K562 (cell line): ENCODE measurements around the gene EXOC4. TPM values are rescaled to one million over a fixed set of nuclear protein-coding genes. Genes with fewer than 3 reads are reported as not detected.

Experiments
- ATAC-seq: fragments of 200-7000 bp; cut with Tn5 transposase; 3 replicates; pipeline ENCODE4 v1.9.1; 2020; ENCODE audit warnings: moderate library complexity
- BruUV-seq: library from RNA; stranded (reverse); fragments of 400-500 nt; replicated peaks from 2 replicates; lab custom pipeline; 2021; lab: Mats Ljungman, UMichigan
- CTCF ChIA-PET: fragments of 300-600 bp; formaldehyde crosslinking; extraction: SDS; loops from one replicate; lab custom pipeline; 2021; ENCODE audit warnings: low intra/inter-chr PET ratio; lab: Yijun Ruan, JAX
- POLR2A ChIA-PET: fragments of 300-600, 350-650 bp; sonication (Branson Sonifier 250); formaldehyde crosslinking; extraction: SDS; loops from one replicate; lab custom pipeline; 2021; ENCODE audit warnings: antibody characterized with exemption, inconsistent platforms; lab: Yijun Ruan, JAX
- DNase-seq, 4 experiments: peaks; one replicate each; pipeline versions ENCODE4 v3.0.0 to v3.0.0-alpha.2; 2011 to 2018; ENCODE audit warnings: low spot score in 3 of 4, mixed read lengths in 3 of 4; ENCODE audit errors: extremely low read depth in 1 of 4
- FAIRE-seq: peaks from 2 replicates; lab custom pipeline; 2011; peaks lifted over from hg19 to GRCh38; lab: Jason Lieb, UNC
- H2AFZ ChIP-seq: 2 replicates; pipeline ENCODE4 v1.6.0; 2011; ENCODE audit warnings: low read depth, low read length, control low read depth, inconsistent platforms
- H3K27ac ChIP-seq: fragments of 200-600 bp; 3 replicates; pipeline ENCODE4 v1.8.0; 2011; ENCODE audit warnings: low read depth, mild to moderate bottlenecking, control low read depth, inconsistent platforms, low read length, moderate library complexity, mixed read lengths; ENCODE audit errors: extremely low read depth
- H3K27me3 ChIP-seq, 2 experiments: fragments of 300-600 bp in 1 of 2; 2 replicates in 1 of 2; 3 replicates in 1 of 2; pipeline versions ENCODE4 v1.6.0 to v1.8.0; 2011; ENCODE audit warnings: inconsistent platforms in 2 of 2, low read length in 2 of 2, mild to moderate bottlenecking in 1 of 2, mixed read lengths in 1 of 2, moderate library complexity in 1 of 2; ENCODE audit not compliant: control insufficient read depth in 2 of 2, insufficient read depth in 2 of 2
- H3K36me3 ChIP-seq: fragments of 300-600 bp; 3 replicates; pipeline ENCODE4 v1.8.0; 2011; ENCODE audit warnings: mild to moderate bottlenecking, low read length, inconsistent platforms; ENCODE audit not compliant: control insufficient read depth, insufficient read depth
- H3K4me1 ChIP-seq, 2 experiments: fragments of 200-600 bp in 1 of 2; replicated peaks in 1 of 2; 2 replicates in 1 of 2; 3 replicates in 1 of 2; pipeline versions ENCODE4 v1.5.1 to v1.8.0; 2011; ENCODE audit warnings: inconsistent platforms in 2 of 2, low read length in 2 of 2, mild to moderate bottlenecking in 1 of 2, mixed read lengths in 1 of 2, moderate library complexity in 1 of 2; ENCODE audit not compliant: control insufficient read depth in 2 of 2, insufficient read depth in 2 of 2
- H3K4me2 ChIP-seq: 2 replicates; pipeline ENCODE4 v1.6.1; 2011; ENCODE audit warnings: low read length, control low read depth, inconsistent platforms, mixed read lengths; ENCODE audit not compliant: insufficient read depth
- H3K4me3 ChIP-seq: fragments of 200-600 bp; sonication (generic), shearing (Covaris generic); 2 replicates; pipeline ENCODE4 v1.5.1; 2016; ENCODE audit warnings: control low read depth, inconsistent platforms
- H3K79me2 ChIP-seq: fragments of 200-600 bp; 3 replicates; pipeline ENCODE4 v1.8.0; 2011; ENCODE audit warnings: low read length, inconsistent platforms; ENCODE audit not compliant: control insufficient read depth, insufficient read depth
- H3K9ac ChIP-seq, 2 experiments: 2 replicates each; pipeline versions ENCODE4 v1.6.0 to v1.6.1; 2011; ENCODE audit warnings: low read depth in 2 of 2, low read length in 2 of 2, control low read depth in 1 of 2, inconsistent platforms in 1 of 2, mild to moderate bottlenecking in 1 of 2, mixed read lengths in 1 of 2; ENCODE audit not compliant: insufficient read depth in 1 of 2
- H3K9me1 ChIP-seq: one replicate; pipeline ENCODE4 v1.6.0; 2011; ENCODE audit warnings: inconsistent platforms, mild to moderate bottlenecking, low read length, moderate library complexity; ENCODE audit not compliant: control insufficient read depth, insufficient read depth
- H3K9me3 ChIP-seq: replicated peaks from 2 replicates; pipeline ENCODE4 v1.5.1; 2011; ENCODE audit warnings: low read depth, low read length, inconsistent platforms; ENCODE audit not compliant: control insufficient read depth, insufficient read depth
- H4K20me1 ChIP-seq: replicated peaks from 2 replicates; pipeline ENCODE4 v1.6.1; 2011; ENCODE audit warnings: low read length, inconsistent platforms, mixed read lengths; ENCODE audit not compliant: control insufficient read depth, insufficient read depth
- MCM2 ChIP-seq: fragments of 450-650 bp; IDR thresholded peaks from 2 replicates; pipeline ENCODE4 v1.6.1; 2017; ENCODE audit warnings: low read depth, mild to moderate bottlenecking
- ZNF311 ChIP-seq: fragments of 250-450 bp; sonication (Bioruptor Pico); IDR thresholded peaks from 2 replicates; pipeline ENCODE4 v1.4.0; 2020; ENCODE audit warnings: mild to moderate bottlenecking, moderate library complexity
- ZNF561 ChIP-seq: fragments of 450-650 bp; formaldehyde crosslinking; conservative IDR thresholded peaks from 2 replicates; pipeline ENCODE4 v1.4.0; 2020; ENCODE audit warnings: mild to moderate bottlenecking, moderate library complexity
- WGBS: fragments of 100-300 bp; shearing (Covaris generic); methylation state at CpG from one replicate; pipeline ENCODE4 v1.1.6; 2016; ENCODE audit warnings: low coverage, mixed read lengths; ENCODE audit not compliant: insufficient coverage; ENCODE audit errors: missing lambda C conversion rate; 5-methylcytosine and 5-hydroxymethylcytosine counted together
- in situ Hi-C: fragments of 300-500 bp; cut with MboI; formaldehyde crosslinking; loops from 4 replicates; pipeline ENCODE4 v1.15.0; 2018; ENCODE audit warnings: inconsistent platforms, mixed read lengths
- intact Hi-C: fragments of 100-400 bp; cut with micrococcal nuclease; formaldehyde crosslinking; loops from 2 replicates; pipeline ENCODE4 v1.14.2; 2022
- polyA plus RNA-seq, 8 experiments: library from polyadenylated mRNA; depleted of rRNA in 4 of 8; stranded (reverse) in 5 of 8; unstranded in 3 of 8; fragments of >200 nt; fragmentation: Nextera tagmentation in 2 of 8; fragmentation: Illumina TruSeq in 1 of 8; extraction: Ambion mirVana in 2 of 8; extraction: Trizol in 1 of 8; gene quantifications; 2 replicates each; pipeline versions ENCODE4 v1.2.1 to v1.2.3, GENCODE V29; 2011 to 2014; ENCODE audit warnings: inconsistent platforms in 1 of 8, missing spikeins in 1 of 8
- total RNA-seq, 7 experiments: library from RNA; depleted of rRNA in 6 of 7; stranded (reverse); fragments of >200 nt in 6 of 7; fragmentation: Illumina TruSeq in 2 of 7; extraction: Trizol in 2 of 7; gene quantifications; 2 replicates each; pipeline versions ENCODE4 v1.2.1 to v1.2.3, GENCODE V29; 2011 to 2021; ENCODE audit warnings: low replicate concordance in 1 of 7
- TF ChIP-seq, protein P1 (sequence below): sonication (generic); formaldehyde crosslinking; IDR thresholded peaks from 2 replicates; pipeline ENCODE4 v1.8.1; 2023; ENCODE audit warnings: mild to moderate bottlenecking, missing genetic modification reagents

EXOC4 gene
- total and polyA plus RNA-seq, 9 of the 15 experiments (the other 6 are each of a cell fraction or from before 2014, with no cell fraction given) = 18.5 to 73.1 (median 46.6) TPM

DNA sequence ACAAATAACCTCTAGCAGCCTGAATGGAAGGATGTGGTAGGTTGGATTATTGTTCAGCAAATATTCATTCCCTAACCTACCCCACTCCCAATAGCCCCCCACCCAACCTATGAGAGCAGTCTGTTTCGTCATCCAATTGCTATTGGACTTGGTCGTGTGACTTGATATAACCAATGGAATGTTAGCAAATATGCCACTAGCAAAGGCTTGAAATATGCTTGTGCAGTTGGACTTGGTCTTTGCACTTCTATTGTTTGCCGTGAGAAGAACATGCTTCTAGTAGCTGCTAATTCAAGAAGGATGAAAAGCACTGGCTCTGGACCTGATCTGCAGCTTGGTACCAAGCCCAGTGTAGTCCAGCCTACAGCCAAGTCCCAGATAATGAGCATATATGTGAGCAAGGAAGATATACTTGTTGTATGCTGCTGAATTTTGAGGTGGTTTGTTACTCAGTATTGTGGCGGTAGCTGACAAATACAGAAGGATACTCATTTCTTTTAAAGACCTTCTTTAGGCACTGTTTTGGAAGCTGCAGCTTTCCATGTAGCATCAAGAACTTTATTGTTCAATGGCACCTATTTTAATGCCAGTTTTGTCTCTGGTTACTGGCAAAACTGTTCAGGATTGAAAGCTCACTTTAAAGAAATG lies 180.4 kb downstream of the EXOC4 start:
- FAIRE-seq (no peak), ATAC-seq (no peak; the same call in 2 of the 3 replicates), DNase-seq (no peak)
- no peaks in the 10 kb centered on the region for H3K27me3 ChIP-seq
- WGBS = 51% methylated on average over 4 of the region's 4 CpGs
- no peaks in the 10 kb centered on the region for H3K79me2 ChIP-seq
- no peaks in the 10 kb centered on the region for H3K36me3 ChIP-seq
- H4K20me1 ChIP-seq = peaks cover 11% of the 10 kb centered on the region; the same call in 1 of the 2 replicates
- H2AFZ ChIP-seq = no peak overlapping the region
- TF ChIP-seq, protein P1, sequence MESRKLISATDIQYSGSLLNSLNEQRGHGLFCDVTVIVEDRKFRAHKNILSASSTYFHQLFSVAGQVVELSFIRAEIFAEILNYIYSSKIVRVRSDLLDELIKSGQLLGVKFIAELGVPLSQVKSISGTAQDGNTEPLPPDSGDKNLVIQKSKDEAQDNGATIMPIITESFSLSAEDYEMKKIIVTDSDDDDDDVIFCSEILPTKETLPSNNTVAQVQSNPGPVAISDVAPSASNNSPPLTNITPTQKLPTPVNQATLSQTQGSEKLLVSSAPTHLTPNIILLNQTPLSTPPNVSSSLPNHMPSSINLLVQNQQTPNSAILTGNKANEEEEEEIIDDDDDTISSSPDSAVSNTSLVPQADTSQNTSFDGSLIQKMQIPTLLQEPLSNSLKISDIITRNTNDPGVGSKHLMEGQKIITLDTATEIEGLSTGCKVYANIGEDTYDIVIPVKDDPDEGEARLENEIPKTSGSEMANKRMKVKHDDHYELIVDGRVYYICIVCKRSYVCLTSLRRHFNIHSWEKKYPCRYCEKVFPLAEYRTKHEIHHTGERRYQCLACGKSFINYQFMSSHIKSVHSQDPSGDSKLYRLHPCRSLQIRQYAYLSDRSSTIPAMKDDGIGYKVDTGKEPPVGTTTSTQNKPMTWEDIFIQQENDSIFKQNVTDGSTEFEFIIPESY = no peak
- TF ChIP-seq ZNF561 (CRISPR knock-in tag) (no peak), ZNF311 (CRISPR knock-in tag) (no peak), MCM2 (no peak)
- intact Hi-C loops (loop anchor here (10.0 kb wide), 3 partner anchors 198 to 498 kb away; no protein-coding TSS in a partner anchor), in situ Hi-C loops (loop anchor here (10.0 kb wide), 1 partner anchor 718 kb away; no protein-coding TSS in a partner anchor)
- H3K9me1 ChIP-seq = no peaks in the 10 kb centered on the region
- no TSS peak for BruUV-seq
- no peak overlapping the region for H3K27ac ChIP-seq
- CTCF ChIA-PET = no interaction called here
- no peak overlapping the region for H3K4me3 ChIP-seq
- POLR2A ChIA-PET = interaction anchor here (1.0 to 2.6 kb wide), 3 partner anchors 12 to 38 kb away, joined by 3 to 11 read pairs (median 4); no protein-coding TSS in a partner anchor
- H3K9me3 ChIP-seq = no peaks in the 10 kb centered on the region
- no peaks in the 10 kb centered on the region for H3K4me1 ChIP-seq
- H3K9ac ChIP-seq = no peak overlapping the region
- no peak overlapping the region for H3K4me2 ChIP-seq
